CD4-positive, alpha-beta T cell (primary cell): ENCODE data around the gene ABCF2. TPM values are rescaled to one million over a fixed set of nuclear protein-coding genes. Genes with fewer than 3 reads are reported as not detected.

ENCODE experiments used
- ATAC-seq: fragments of 200-7000 bp; cut with Tn5 transposase; one replicate; pipeline ENCODE4 v1.10.0; 2022; ENCODE audit warnings: mild to moderate bottlenecking; ENCODE audit not compliant: poor library complexity
- CTCF ChIA-PET: fragments of 350-600 bp; sonication (Branson Sonifier 250); formaldehyde crosslinking; loops from one replicate; lab custom pipeline; 2021; ENCODE audit warnings: antibody characterized with exemption, inconsistent platforms; lab: Charles Lee
- POLR2A ChIA-PET: fragments of 350-600 bp; sonication (Branson Sonifier 250); formaldehyde crosslinking; loops from one replicate; lab custom pipeline; 2021; ENCODE audit warnings: antibody characterized with exemption, inconsistent platforms; lab: Charles Lee
- DNase-seq, 14 experiments: peaks; one replicate each; pipeline ENCODE4 v3.0.0-alpha.2; 2013 to 2020; ENCODE audit warnings: mixed read lengths in 2 of 14
- H3K27ac ChIP-seq, 2 donors: one replicate each; pipeline versions ENCODE4 v1.5.1 to v1.7.0; 2013; ENCODE audit warnings: low read length in 2 of 2, low read depth in 1 of 2, mild to moderate bottlenecking in 1 of 2
- H3K27me3 ChIP-seq, 2 experiments: 1 replicate in 1 of 2; 2 replicates in 1 of 2; pipeline versions ENCODE4 v1.6.1 to v1.7.0; 2013; ENCODE audit warnings: low read length in 2 of 2, control low read depth in 1 of 2, mild to moderate bottlenecking in 1 of 2, moderate library complexity in 1 of 2; ENCODE audit not compliant: insufficient read depth in 2 of 2, control insufficient read depth in 1 of 2
- H3K36me3 ChIP-seq: one replicate; pipeline ENCODE4 v1.6.1; 2013; ENCODE audit warnings: low read length, control low read depth; ENCODE audit not compliant: insufficient read depth
- H3K4me1 ChIP-seq: one replicate; pipeline ENCODE4 v1.6.1; 2013; ENCODE audit warnings: low read length, control low read depth; ENCODE audit not compliant: insufficient read depth
- H3K4me3 ChIP-seq: one replicate; pipeline ENCODE4 v1.5.1; 2013; ENCODE audit warnings: mild to moderate bottlenecking, low read length, moderate library complexity
- H3K9me3 ChIP-seq, 2 experiments: 1 replicate in 1 of 2; 2 replicates in 1 of 2; pipeline versions ENCODE4 v1.6.1 to v1.7.0; 2013; ENCODE audit warnings: low read length in 2 of 2, mild to moderate bottlenecking in 2 of 2, control low read depth in 1 of 2, moderate library complexity in 1 of 2; ENCODE audit not compliant: control insufficient read depth in 1 of 2, insufficient read depth in 1 of 2
- H3K27ac Mint-ChIP-seq: one replicate; pipeline ENCODE4 v1.8.0; 2020; ENCODE audit warnings: mixed read lengths
- H3K27me3 Mint-ChIP-seq: one replicate; pipeline ENCODE4 v1.8.0; 2021; ENCODE audit warnings: mixed read lengths
- H3K36me3 Mint-ChIP-seq: one replicate; pipeline ENCODE4 v1.8.0; 2021; ENCODE audit warnings: low read depth, mixed read lengths
- H3K4me1 Mint-ChIP-seq: one replicate; pipeline ENCODE4 v1.8.0; 2021; ENCODE audit warnings: low read depth, mixed read lengths
- H3K4me3 Mint-ChIP-seq: one replicate; pipeline ENCODE4 v1.8.0; 2020; ENCODE audit warnings: mild to moderate bottlenecking, mixed read lengths
- H3K9me3 Mint-ChIP-seq: one replicate; pipeline ENCODE4 v1.8.0; 2020; ENCODE audit warnings: mixed read lengths
- intact Hi-C, 2 experiments: fragments of 100-400 bp; cut with DNase I in 1 of 2; cut with micrococcal nuclease in 1 of 2; formaldehyde crosslinking; loops; one replicate each; pipeline versions ENCODE4 v1.15.1 to v1.9.0; 2023 to 2025; cut with DNase I, micrococcal nuclease
- total RNA-seq, 174 experiments: library from RNA in 2 of 174; stranded (reverse) in 2 of 174; gene quantifications; one replicate each; pipeline ENCODE4 v1.2.3 and lab custom pipeline; 2021 to 2026
- TF ChIP-seq, protein P1 (sequence below): fragments of 200-600 bp; IDR thresholded peaks from one replicate; pipeline ENCODE4 v1.8.0; 2022; ENCODE audit warnings: antibody characterized with exemption, mild to moderate bottlenecking

The ABCF2 gene
- total RNA-seq, 2 experiments from 2014 or later = 12.3 to 13.2 TPM

DNA sequence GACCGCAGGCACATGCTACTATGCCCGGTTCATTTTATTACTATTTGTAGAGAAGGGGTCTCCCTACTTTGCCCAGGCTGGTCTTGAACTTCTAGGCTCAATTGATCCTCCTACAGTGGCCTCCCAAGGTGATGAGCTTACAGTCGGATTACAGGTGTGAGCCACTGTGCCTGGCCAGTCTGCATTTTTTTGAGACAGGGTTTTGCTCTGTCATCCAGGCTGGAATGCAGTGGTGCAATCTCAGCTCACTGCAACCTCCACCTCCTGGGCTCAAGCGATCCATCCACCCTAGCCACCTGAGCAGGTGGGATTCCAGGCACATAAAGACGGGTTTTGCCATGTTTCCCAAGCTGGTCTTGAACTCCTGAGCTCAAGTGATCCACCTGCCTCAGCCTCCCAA is 14.4 kb downstream of the ABCF2 start:
- H3K4me1 ChIP-seq = peaks cover 25% of the 10 kb centered on the region
- Mint-ChIP-seq H3K9me3 (no peaks in the 10 kb centered on the region), H3K27me3 (no peaks in the 10 kb centered on the region), H3K4me1 (peaks cover 11% of the 10 kb centered on the region), H3K36me3 (peaks cover 65% of the 10 kb centered on the region), H3K27ac (no peak overlapping the region), H3K4me3 (no peak overlapping the region)
- H3K27me3 ChIP-seq = no peaks in the 10 kb centered on the region
- peaks cover 50% of the 10 kb centered on the region for H3K36me3 ChIP-seq
- no peak for ATAC-seq
- H3K4me3 ChIP-seq = no peak overlapping the region
- ChIA-PET CTCF (no interaction called here), POLR2A (no interaction called here)
- TF ChIP-seq, protein P1, sequence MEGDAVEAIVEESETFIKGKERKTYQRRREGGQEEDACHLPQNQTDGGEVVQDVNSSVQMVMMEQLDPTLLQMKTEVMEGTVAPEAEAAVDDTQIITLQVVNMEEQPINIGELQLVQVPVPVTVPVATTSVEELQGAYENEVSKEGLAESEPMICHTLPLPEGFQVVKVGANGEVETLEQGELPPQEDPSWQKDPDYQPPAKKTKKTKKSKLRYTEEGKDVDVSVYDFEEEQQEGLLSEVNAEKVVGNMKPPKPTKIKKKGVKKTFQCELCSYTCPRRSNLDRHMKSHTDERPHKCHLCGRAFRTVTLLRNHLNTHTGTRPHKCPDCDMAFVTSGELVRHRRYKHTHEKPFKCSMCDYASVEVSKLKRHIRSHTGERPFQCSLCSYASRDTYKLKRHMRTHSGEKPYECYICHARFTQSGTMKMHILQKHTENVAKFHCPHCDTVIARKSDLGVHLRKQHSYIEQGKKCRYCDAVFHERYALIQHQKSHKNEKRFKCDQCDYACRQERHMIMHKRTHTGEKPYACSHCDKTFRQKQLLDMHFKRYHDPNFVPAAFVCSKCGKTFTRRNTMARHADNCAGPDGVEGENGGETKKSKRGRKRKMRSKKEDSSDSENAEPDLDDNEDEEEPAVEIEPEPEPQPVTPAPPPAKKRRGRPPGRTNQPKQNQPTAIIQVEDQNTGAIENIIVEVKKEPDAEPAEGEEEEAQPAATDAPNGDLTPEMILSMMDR = no peak
- H3K27ac ChIP-seq = no peak overlapping the region
- intact Hi-C loops = no loop called here
- no peaks in the 10 kb centered on the region for H3K9me3 ChIP-seq
- DNase-seq = no peak

DNA sequence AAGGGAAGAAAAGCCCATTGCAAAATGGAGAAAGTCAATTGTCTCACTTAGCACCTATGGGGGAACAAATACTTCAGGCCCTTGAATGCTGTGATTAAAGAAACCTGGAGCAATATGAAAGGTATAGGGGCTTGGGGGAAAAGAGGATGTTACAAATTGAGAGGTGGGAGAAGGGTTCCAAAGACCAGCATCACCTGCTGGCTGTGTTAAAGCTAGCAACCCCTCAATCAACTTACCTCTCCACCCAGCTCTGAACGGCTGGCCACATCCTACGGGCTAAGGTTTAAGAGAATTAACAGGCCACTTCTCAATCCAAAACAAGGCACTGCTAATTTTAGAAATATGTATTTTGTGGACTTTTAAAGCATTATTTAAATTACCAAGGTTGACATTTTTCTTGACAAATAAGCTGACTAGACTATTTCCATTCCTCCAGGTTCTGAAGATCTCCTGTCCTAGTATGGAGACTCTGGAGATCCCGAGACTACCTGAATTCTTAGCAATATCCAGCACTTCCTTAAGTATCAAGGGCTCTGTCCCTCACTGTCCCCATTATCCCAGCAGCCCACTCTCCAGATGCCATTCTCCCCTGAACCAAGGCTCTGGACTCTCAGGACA is 15.7 kb downstream of the ABCF2 start:
- Mint-ChIP-seq H3K27ac (no peak overlapping the region), H3K4me3 (no peak overlapping the region), H3K27me3 (no peaks in the 10 kb centered on the region), H3K36me3 (peaks cover 52% of the 10 kb centered on the region), H3K9me3 (no peaks in the 10 kb centered on the region), H3K4me1 (peaks cover 24% of the 10 kb centered on the region)
- POLR2A ChIA-PET = no interaction called here
- H3K27me3 ChIP-seq = no peaks in the 10 kb centered on the region
- no peak overlapping the region for H3K27ac ChIP-seq
- H3K4me1 ChIP-seq = peaks cover 38% of the 10 kb centered on the region
- CTCF ChIA-PET = no interaction called here
- peaks cover 37% of the 10 kb centered on the region for H3K36me3 ChIP-seq
- intact Hi-C loops = no loop called here
- H3K4me3 ChIP-seq = no peak overlapping the region
- TF ChIP-seq, protein P1 = no peak
- H3K9me3 ChIP-seq = no peaks in the 10 kb centered on the region
- DNase-seq (no peak), ATAC-seq (no peak)

DNA sequence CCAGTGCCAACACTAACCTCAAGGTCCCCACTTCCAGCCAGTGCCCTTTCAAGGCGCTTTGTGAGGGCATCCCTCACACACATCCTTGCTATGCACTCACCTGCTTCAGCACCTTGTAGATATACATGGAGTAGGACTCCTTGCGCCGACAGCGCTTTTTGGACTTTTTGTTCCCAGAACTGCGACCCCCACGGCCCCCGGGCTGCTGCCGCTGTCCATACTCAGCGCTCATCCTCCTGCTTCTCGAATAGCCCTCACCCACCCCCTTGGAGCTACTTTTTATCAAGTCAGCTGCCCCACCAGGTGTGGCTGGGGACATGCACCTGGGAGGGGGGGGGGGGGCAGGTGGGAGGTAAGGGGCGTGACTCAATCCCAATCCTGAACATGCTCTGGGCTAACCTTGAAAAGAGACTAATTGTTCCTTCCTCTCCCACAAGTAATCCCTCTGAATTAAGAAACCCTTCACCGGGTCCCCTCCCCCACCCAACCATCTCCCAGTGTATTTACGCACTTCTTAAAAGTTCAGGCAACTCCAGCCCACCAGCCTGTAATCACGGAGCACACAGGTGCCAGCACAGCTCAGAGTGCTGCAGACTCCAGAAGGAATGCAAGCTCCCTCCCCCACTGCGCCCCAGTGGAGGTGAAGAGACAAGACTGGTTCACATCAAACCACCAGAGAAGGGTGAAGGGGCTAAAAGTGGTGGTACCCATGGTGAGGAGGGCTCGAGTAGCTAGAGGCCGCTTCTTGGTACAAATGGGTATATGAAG is 16.7 kb downstream of the ABCF2 start, which contains the start of gene H2BK1:
TSS of gene H2BK1 (minus strand) at position 402 of the 768 bp plus-strand sequence. CDS start at position 232, 170 bp downstream.
- CTCF ChIA-PET = no interaction called here
- Mint-ChIP-seq H3K27me3 (no peaks in the 10 kb centered on the region), H3K27ac (no peak within 1 kb of the TSS), H3K4me3 (no peak within 1 kb of the TSS), H3K9me3 (no peaks in the 10 kb centered on the region), H3K4me1 (peaks cover 28% of the 10 kb centered on the region), H3K36me3 (peaks cover 42% of the 10 kb centered on the region)
- no peak within 1 kb of the TSS for H3K27ac ChIP-seq
- H3K4me1 ChIP-seq = peaks cover 48% of the 10 kb centered on the region
- intact Hi-C loops = no loop called here
- DNase-seq (no peak), ATAC-seq (no peak)
- no peaks in the 10 kb centered on the region for H3K27me3 ChIP-seq
- POLR2A ChIA-PET = no interaction called here
- peaks cover 27% of the 10 kb centered on the region for H3K36me3 ChIP-seq
- TF ChIP-seq, protein P1 = no peak
- H3K4me3 ChIP-seq = no peak within 1 kb of the TSS
- H3K9me3 ChIP-seq = no peaks in the 10 kb centered on the region
